ENCODE data around the gene DDX17.
"Not testable (repeated sequence)": the region's sequence is repeated elsewhere in the genome, so short reads cannot be mapped to it uniquely, and the experiment has no call there.

DDX17 gene

DNA sequence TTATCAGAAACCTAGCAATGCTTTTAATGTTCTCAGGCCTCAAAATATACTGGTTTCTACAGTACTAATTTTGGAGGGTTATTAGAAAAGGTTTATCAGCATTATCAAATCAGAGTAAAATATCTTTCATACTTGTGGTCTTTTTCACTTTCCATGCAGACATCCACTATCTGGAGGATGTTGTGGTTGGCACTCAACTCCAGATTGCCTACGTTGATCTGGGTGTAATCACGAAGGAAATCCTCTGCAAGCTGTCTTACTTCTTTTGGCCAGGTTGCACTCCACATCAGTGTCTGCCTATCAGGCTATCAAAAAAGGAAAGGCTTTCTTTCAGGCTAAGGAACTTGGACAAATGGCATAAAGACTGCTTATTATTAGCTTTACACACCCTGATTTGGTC is 11.6 kb downstream of the DDX17 start:
- no peak for DNase-seq (ENCODE audit: extremely low read depth in 1 of 2, low read depth in 1 of 2)

GRCh38 chr22:38491707-38492348 is 14.3 kb downstream of the DDX17 start:
- no peak for DNase-seq (ENCODE audit: extremely low read depth in 1 of 2, low read depth in 1 of 2)

- DNase-seq (ENCODE audit: extremely low read depth in 1 of 2, low read depth in 1 of 2) = no peak
Measured at GRCh38 chr22:38490915-38491314, 15.2 kb downstream of the DDX17 start.

GRCh38 chr22:38490475-38490874 is 15.6 kb downstream of the DDX17 start:
- DNase-seq (ENCODE audit: extremely low read depth in 1 of 2, low read depth in 1 of 2) = no peak

- no peak for DNase-seq (ENCODE audit: extremely low read depth in 1 of 2, low read depth in 1 of 2)
Measured at GRCh38 chr22:38489561-38490145, 16.5 kb downstream of the DDX17 start.

GRCh38 chr22:38489142-38489541 is 17.0 kb downstream of the DDX17 start:
- no peak for DNase-seq (ENCODE audit: extremely low read depth in 1 of 2, low read depth in 1 of 2)

GRCh38 chr22:38487946-38488345 is 18.2 kb downstream of the DDX17 start:
- DNase-seq (ENCODE audit: extremely low read depth in 1 of 2, low read depth in 1 of 2) = no peak

- DNase-seq (ENCODE audit: extremely low read depth in 1 of 2, low read depth in 1 of 2) = no peak
Measured at GRCh38 chr22:38485783-38486182, 20.3 kb downstream of the DDX17 start.

DNA sequence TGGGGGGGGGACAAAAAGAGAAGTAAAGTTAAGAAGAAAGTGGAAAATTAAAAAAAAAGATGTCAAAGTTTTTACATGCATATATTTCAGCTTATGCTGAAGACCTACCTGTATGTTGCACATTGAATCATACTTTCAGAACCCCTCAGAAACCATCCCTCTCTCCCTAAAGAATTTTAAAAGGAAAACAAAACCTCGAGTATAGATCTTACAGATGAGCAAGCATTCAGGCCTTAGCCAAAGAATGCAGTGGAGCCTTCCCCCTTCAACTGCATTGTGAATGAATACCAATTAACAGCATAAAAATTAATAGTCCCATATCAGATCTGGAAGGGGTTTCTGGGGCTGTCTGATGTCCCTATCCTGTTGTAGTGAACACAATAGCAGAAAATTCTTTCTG is 21.9 kb downstream of the DDX17 start:
- DNase-seq (ENCODE audit: extremely low read depth in 1 of 2, low read depth in 1 of 2) = no peak

DNA sequence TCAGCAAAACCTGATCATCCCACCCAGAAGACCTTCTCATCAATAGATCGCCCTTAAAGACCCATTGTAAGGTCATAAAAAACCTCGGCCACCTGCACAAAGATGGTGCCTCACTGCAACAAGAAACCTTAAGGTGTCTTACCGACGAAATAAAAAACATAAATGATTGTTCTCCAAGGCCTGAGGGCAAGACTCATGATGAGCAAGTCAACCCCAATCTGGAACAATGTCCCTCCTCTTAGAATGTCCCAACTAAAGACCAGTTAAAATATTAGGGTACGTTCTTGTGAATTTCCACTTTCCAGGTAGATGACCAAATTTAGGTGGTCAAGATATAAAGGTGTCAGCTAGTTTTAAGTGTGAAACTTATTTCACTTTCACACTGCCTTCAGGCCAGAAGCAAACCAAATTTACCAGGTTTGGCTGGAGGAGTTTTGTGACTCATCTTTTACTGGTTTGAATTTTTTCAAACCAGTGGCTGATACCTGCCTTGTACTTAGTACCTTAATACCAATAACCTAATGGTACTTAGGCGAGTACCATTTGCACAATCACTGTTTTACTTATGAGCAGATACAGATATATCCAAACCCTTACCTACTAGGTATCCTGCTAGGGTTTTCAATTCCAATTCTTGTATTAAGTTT is 23.3 kb downstream of the DDX17 start:
- DNase-seq (ENCODE audit: extremely low read depth in 1 of 2, low read depth in 1 of 2) = no peak

GRCh38 chr22:38481871-38482332 is 24.2 kb downstream of the DDX17 start:
- no peak for DNase-seq (ENCODE audit: extremely low read depth in 1 of 2, low read depth in 1 of 2)

- no peak for DNase-seq (ENCODE audit: extremely low read depth in 1 of 2, low read depth in 1 of 2)
Measured at GRCh38 chr22:38481162-38481870, 24.8 kb downstream of the DDX17 start.

GRCh38 chr22:38479096-38479837 is 26.8 kb downstream of the DDX17 start:
- DNase-seq (ENCODE audit: extremely low read depth in 1 of 2, low read depth in 1 of 2) = no peak

DNA sequence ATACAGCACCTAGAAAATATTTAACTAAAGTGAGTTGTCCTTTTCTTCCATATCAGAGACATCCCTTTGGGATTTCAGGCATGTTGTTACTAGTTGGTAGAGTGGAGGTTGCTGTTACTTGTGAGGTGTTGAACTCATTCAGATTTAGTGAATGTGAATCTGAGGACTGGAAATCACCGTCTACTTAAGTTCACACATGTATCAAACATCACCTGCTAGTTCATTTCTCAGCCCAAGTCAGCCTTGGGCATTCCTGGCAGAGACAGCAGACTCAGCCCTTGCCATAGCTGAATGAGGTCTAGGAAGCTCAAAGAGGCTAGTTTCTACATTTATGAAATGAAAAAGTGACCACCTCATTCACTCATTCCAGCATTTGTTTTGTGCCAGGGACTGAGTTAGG is 28.5 kb downstream of the DDX17 start:
- DNase-seq (ENCODE audit: extremely low read depth in 1 of 2, low read depth in 1 of 2) = no peak

DNA sequence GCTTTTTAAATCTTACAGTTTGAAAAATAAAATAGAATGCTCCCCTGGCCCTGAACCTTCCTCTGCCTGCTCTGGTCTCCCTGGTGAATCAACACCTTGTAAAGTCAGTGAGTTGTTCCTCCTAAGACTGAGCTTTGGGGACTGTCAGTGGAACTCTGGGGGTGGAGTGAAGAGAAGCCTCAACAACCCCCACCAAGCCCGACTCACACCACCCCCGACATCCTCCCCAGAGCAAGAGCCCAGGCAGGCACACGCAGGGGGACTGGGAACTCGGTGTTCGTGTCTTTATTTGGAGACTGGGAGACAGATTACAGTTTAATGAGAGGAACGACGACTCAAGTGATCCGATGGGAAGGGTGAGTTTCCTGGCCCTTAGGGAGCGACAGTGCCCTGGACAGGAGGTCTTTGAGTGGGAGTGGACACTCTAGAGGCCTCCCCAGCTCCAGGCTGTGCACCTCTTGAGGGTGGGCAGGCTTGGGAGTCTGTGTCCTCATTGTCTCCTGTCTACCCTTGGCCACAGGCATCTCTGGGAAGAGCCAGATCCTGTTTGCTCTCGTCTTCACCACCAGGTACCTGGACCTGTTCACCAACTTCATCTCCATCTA is 32.0 kb downstream of the DDX17 start:
- no peak for DNase-seq (ENCODE audit: extremely low read depth in 1 of 2, low read depth in 1 of 2)

DNA sequence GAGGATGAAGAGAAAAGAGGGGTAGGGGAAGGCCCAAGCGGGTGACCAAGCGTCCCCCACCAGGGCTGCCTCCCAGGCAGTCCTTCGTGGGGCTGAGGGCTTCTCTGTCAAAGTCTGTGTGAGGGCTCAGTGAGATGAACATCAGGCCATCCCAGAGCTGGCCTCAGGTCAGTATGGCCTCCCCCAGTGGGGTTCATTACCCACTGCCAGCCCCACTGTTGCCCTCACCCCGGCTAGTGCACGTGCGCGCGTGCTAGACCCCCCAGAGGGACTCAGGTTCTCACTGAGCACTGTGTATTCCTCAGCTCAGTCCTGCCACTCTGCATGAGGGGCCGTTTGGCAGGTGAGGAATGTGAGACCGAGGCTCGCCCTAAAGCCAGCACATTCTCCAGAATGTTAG is 34.9 kb downstream of the DDX17 start:
- DNase-seq (ENCODE audit: extremely low read depth in 1 of 2, low read depth in 1 of 2) = no peak

DNA sequence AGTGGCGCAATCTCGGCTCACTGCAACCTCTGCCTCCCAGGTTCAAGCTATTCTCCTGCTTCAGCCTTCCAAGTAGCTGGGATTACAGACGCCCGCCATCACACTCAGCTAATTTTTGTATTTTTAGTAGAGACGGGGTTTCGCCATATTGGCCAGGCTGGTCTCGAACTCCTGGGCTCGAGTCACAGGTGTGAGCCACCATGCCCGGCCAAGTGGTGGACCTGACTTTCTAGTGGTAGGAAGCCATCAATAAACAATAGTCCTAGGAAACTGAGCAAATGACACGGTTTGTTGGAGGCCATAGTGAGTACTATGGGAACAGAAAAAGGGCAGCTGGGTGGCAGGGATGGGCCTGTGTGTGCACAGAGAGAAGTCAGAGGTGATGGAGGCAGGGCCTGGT is 35.9 kb downstream of the DDX17 start:
- DNase-seq (ENCODE audit: extremely low read depth in 1 of 2, low read depth in 1 of 2) = not testable (repeated sequence)

- no peak for DNase-seq (ENCODE audit: extremely low read depth in 1 of 2, low read depth in 1 of 2)
Measured at GRCh38 chr22:38469306-38469781, 36.8 kb downstream of the DDX17 start.

GRCh38 chr22:38468443-38469305 is 37.4 kb downstream of the DDX17 start:
- DNase-seq (ENCODE audit: extremely low read depth in 1 of 2, low read depth in 1 of 2) = no peak
